Head of caudate nucleus (tissue), 42 donors: Measurements from ENCODE around the gene ANKRD22.
"Not testable (repeated sequence)": the region's sequence is repeated elsewhere in the genome, so short reads cannot be mapped to it uniquely, and the experiment has no call there.

Experiments used
- DNase-seq, 42 donors: peaks; one replicate each; pipeline versions ENCODE4 v3.0.0 to v3.0.0-alpha.2; 2020 to 2021; ENCODE audit warnings: mixed read lengths in 7 of 42
- intact Hi-C: fragments of 100-400 bp; cut with DNase I; formaldehyde crosslinking; loops from one replicate; pipeline ENCODE4 v1.15.0; 2022

Gene ANKRD22

DNA sequence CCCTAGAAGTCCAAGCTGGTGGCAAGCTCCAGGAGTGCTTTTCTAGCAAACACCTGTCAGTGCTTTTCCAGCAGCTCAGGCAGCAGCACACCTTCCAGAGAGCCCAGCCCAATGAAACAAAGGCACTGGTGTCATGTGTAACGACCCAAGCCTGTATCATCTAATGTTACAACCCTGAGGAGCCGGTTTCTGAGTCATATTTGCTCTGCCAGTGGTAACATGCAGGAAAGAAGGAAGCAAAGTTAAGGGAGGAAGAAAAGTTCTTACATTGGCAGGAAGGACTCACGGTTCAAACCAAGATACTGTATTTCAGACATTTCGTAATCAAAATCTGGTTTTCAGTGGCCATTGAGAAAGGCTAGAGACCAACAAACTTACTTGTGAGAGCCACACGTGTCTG is at the start of gene ANKRD22:
Gene ANKRD22, minus strand, starts transcription at position 139 of the 400 bp plus-strand sequence. CDS start 237 bp downstream, outside the sequence.
- peak in 4 of 42 donors; percentile 9 to 43 (median 18) for DNase-seq
- intact Hi-C loops: no loop called here

DNA sequence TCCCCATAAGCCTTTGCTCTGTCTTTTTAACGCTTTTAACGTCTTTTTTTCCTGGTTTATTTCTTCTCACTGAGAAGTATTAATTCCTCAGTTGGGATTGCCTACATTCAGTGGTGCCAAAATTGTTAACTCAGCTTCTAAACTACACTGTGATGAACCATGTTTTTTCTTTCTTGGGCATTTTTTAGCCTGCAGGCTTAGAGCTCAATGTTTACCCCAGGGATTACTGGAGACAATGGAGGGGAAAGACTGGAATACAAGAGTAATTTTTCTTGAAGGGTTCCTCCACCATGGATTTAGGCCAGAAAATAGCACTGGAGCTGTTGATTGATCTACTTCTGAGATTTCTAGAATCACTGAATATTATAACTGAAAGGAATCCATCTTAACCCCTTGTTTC is 48.2 kb upstream of the ANKRD22 start:
- no peak for DNase-seq

GRCh38 chr10:88898727-88899126 is 47.1 kb upstream of the ANKRD22 start:
- no peak for DNase-seq

More for the DNA sequence above, 48.2 kb upstream of the ANKRD22 start:
- intact Hi-C loops: no loop called here

GRCh38 chr10:88896994-88897853 is 45.6 kb upstream of the ANKRD22 start:
- intact Hi-C loops: no loop called here
- no peak for DNase-seq

More at GRCh38 chr10:88898727-88899126, 47.1 kb upstream of the ANKRD22 start:
- intact Hi-C loops: no loop called here

GRCh38 chr10:88896372-88896993 is 44.8 kb upstream of the ANKRD22 start:
- DNase-seq: no peak
- intact Hi-C loops: no loop called here

GRCh38 chr10:88895250-88895649 is 43.6 kb upstream of the ANKRD22 start:
- DNase-seq: no peak
- intact Hi-C loops: no loop called here

GRCh38 chr10:88893611-88894010 is 42.0 kb upstream of the ANKRD22 start:
- intact Hi-C loops: no loop called here

GRCh38 chr10:88892222-88892967 is 40.8 kb upstream of the ANKRD22 start:
- intact Hi-C loops: no loop called here
- DNase-seq: no peak

More at GRCh38 chr10:88893611-88894010, 42.0 kb upstream of the ANKRD22 start:
- DNase-seq: no peak

DNA sequence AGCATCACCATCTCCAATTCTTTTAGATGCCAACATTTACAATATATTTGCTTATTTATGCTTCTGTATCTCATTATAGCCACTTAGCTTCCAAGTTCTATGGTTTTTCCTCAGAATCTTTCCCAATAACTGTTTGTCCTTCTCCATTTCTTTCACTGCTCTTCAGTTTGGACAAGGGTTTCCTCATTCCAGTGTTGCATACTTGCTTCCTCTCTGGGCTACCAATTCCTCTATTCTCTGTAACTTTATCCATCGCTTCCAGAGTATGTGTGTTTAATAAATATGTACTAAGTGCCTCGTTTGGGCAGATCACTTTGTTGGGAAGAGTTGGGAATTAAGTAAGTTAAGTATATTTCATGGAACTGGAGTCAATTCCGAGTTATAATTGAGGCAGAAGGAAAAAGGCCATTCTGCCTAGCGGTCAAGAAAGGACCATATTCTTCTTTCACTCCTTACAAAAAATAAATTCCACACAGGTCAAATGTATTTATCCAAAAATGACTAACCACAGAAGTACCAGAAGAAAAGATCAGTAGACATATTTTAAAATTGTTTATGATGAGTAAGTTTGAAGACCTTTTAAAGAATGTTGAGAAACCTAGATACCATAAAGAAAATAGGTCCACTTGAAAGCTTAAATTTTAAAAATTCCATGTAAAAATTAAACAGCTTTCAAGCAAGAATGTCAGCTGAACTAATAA is 39.2 kb upstream of the ANKRD22 start:
- intact Hi-C loops: no loop called here
- no peak for DNase-seq

- DNase-seq: no peak
- intact Hi-C loops: no loop called here
Measured at GRCh38 chr10:88889559-88890337, 38.1 kb upstream of the ANKRD22 start.

DNA sequence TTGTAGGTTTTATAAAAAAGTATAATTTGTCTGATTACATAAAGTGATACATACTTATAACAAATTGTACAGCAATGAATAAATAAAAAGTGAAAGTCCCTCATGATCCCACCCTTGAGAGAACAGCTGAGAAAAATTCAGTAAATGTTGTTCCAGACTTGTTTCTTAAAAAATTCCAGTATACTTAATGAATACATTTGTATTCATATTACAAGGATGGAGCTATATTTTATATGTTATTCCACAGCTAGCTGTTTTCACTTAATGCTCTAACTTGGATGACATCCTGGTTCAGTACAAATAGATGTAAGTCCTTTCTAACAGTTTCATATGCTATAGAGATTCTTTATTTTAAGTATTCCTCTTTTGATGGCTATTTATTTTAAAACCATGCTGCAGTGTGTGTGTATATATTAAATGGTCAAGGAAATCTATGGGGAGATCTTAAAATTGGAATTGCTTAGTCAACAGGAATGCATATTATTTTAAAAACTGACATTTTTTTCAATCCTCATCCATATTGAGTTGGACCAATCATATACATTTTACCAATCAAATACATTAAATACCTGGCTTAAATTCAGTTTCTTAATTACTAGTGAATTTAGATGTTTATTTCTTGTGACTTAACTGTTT is 37.3 kb upstream of the ANKRD22 start:
- no peak for DNase-seq
- intact Hi-C loops: no loop called here

DNA sequence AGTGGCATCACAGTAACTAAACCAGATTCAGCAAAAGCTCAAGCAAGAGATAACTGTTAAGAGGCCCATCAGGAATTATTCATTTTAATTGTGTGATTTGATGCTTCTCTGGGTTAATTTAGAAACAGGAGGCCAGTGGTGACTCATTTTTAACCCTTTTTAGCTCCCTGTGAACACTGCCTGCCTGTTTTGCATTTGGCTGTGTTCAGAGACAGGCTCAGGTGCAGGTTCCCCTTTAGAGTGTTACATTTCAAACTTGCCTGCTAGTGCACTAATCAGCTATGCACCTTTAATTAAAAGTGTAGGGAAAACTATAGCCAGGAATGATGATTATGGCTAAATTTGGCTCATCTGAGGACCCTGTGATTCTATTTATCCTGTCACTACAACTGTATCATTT is 34.9 kb upstream of the ANKRD22 start:
- no peak for DNase-seq
- intact Hi-C loops: no loop called here

DNA sequence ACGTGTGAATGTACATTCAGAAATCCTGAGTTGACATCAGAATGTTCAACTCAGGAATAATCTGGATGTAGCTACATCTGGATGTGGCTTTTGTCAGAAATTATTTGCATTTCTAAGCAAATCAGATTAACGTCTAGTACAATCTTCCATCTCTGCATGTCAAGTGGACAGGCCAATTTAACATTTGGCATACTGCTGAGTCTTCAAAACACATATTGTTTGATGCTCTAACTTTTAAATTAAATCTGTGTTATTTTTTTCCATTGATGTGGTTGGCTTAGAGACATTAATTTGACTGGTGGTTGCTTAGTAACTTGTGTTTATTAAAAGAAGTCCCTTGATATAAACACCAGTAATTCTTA is 31.8 kb upstream of the ANKRD22 start:
- no peak for DNase-seq
- intact Hi-C loops: no loop called here

- DNase-seq, intact Hi-C loops: not testable (repeated sequence)
Measured at GRCh38 chr10:88882646-88883447, 31.2 kb upstream of the ANKRD22 start.

DNA sequence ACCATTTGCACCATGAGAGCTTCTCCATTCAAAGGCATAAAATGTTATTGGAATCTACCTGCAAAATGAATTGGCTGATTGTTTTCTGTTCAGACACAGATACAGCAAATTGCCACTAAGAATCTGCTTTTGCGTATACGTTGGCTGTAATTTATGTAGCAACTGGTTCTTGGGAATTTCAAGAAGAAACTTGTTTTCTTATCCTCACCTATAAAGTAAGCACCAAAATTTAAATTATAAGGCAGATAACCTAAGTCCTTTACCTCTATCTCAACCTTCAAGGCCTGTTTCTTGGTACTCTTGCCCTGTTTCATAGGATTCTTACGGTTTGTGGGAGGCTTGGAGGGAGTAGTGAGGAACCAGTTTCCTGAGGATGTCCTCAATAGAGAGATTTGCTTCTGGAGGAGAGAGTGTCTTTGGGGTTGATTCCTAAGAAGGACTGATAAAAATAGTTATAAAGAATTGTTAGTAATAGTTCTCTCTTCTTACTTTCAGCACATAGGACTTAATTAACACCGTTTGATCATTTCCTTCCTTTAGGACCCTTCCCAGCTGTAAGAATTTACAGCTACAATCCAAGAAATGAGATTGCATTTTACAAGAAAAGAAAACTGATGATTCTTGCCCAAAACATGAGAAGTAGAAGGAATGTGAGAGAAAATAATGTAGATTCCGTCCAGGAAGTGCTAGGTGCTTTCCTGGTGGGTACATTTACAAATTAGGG is 30.4 kb upstream of the ANKRD22 start:
- no peak for DNase-seq
- intact Hi-C loops: no loop called here

DNA sequence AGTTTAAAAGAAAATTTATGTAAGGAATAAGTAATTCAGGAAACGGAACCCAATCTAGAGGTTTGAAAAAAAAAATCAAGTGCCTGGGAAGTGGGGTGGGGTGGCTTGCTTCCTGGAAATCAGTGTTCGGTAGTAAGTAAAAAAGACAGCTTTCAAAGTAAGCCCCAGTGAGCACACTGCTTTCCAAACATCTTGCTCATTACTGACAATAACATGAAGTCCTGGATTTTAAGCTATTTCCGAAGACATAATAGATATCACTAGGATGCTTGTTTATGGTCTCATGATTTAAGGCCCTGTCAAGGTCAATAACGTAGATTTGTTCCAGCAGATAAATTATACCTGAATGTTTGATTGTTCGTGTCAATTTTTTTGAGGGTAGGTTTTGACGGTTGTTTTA is 29.7 kb upstream of the ANKRD22 start:
- intact Hi-C loops: no loop called here
- DNase-seq: peak in 1 of 42 donors; percentile 8
